GM23338 (cell line): Measurements from ENCODE around the gene CTNNA3. TPM values are rescaled to one million over a fixed set of nuclear protein-coding genes. Genes with fewer than 3 reads are reported as not detected.

Source experiments
- ATAC-seq: fragments of 200-7000 bp; cut with Tn5 transposase; 3 replicates; pipeline ENCODE4 v1.9.1; 2020
- DNase-seq: peaks from one replicate; pipeline ENCODE4 v3.0.0-alpha.2; 2015; ENCODE audit warnings: low spot score
- H2AFZ ChIP-seq: fragments of 200-600 bp; sonication (generic); 2 replicates; pipeline ENCODE4 v1.8.0; 2016; ENCODE audit warnings: antibody characterized with exemption, mild to moderate bottlenecking, moderate library complexity
- H3F3A ChIP-seq: fragments of 200-600 bp; sonication (generic); replicated peaks from 2 replicates; pipeline ENCODE4 v1.8.0; 2017; ENCODE audit warnings: antibody characterized with exemption, mixed run types, low read depth
- H3K27ac ChIP-seq: fragments of 200-600 bp; sonication (generic); 2 replicates; pipeline ENCODE4 v1.6.1; 2016; ENCODE audit warnings: low read depth
- H3K27me3 ChIP-seq: fragments of 200-600 bp; sonication (generic); 2 replicates; pipeline ENCODE4 v1.8.0; 2016; ENCODE audit warnings: mild to moderate bottlenecking, mixed run types, moderate library complexity; ENCODE audit not compliant: insufficient read depth
- H3K36me3 ChIP-seq: fragments of 200-600 bp; sonication (generic); 2 replicates; pipeline ENCODE4 v1.8.0; 2016; ENCODE audit warnings: mild to moderate bottlenecking; ENCODE audit not compliant: insufficient read depth
- H3K4me1 ChIP-seq: fragments of 200-600 bp; sonication (generic); 2 replicates; pipeline ENCODE4 v1.8.0; 2016; ENCODE audit warnings: mild to moderate bottlenecking, moderate library complexity; ENCODE audit not compliant: insufficient read depth
- H3K4me2 ChIP-seq: fragments of 200-600 bp; sonication (generic); 2 replicates; pipeline ENCODE4 v1.7.1; 2017; ENCODE audit warnings: mixed run types
- H3K4me3 ChIP-seq: fragments of 200-600 bp; sonication (generic); 2 replicates; pipeline ENCODE4 v1.6.1; 2016; ENCODE audit warnings: mixed run types
- H3K79me2 ChIP-seq: fragments of 200-600 bp; sonication (generic); replicated peaks from 2 replicates; pipeline ENCODE4 v1.8.0; 2017; ENCODE audit warnings: mild to moderate bottlenecking; ENCODE audit not compliant: insufficient read depth
- H3K9me2 ChIP-seq: fragments of 200-600 bp; sonication (generic); 2 replicates; pipeline ENCODE4 v1.8.0; 2017; ENCODE audit not compliant: insufficient read depth
- H4K20me1 ChIP-seq: fragments of 200-600 bp; sonication (generic); replicated peaks from 2 replicates; pipeline ENCODE4 v1.8.0; 2017; ENCODE audit warnings: mild to moderate bottlenecking; ENCODE audit not compliant: insufficient read depth
- H3K27ac Mint-ChIP-seq: 2 replicates; pipeline ENCODE4 v1.8.0; 2020; ENCODE audit warnings: inconsistent platforms, mild to moderate bottlenecking, moderate library complexity, mixed read lengths
- H3K27me3 Mint-ChIP-seq: 3 replicates; pipeline ENCODE4 v1.8.0; 2022; ENCODE audit warnings: low read depth, mild to moderate bottlenecking, moderate library complexity, mixed read lengths, inconsistent platforms; ENCODE audit not compliant: insufficient read depth, poor library complexity
- H3K36me3 Mint-ChIP-seq: 3 replicates; pipeline ENCODE4 v1.8.0; 2021; ENCODE audit warnings: low read depth, mild to moderate bottlenecking, inconsistent platforms, moderate library complexity, mixed read lengths
- H3K4me1 Mint-ChIP-seq: 3 replicates; pipeline ENCODE4 v1.8.0; 2020; ENCODE audit warnings: mild to moderate bottlenecking, inconsistent platforms, mixed read lengths
- H3K4me3 Mint-ChIP-seq: 3 replicates; pipeline ENCODE4 v1.8.0; 2021; ENCODE audit warnings: moderate library complexity, mild to moderate bottlenecking, inconsistent platforms, mixed read lengths
- H3K9me3 Mint-ChIP-seq: 3 replicates; pipeline ENCODE4 v1.8.0; 2020; ENCODE audit warnings: moderate library complexity, mild to moderate bottlenecking, inconsistent platforms, mixed read lengths
- EZH2 ChIP-seq: fragments of 200-600 bp; sonication (generic); IDR thresholded peaks from one replicate; pipeline ENCODE4 v1.8.0; 2017; ENCODE audit warnings: antibody characterized with exemption, mild to moderate bottlenecking, low read depth; ENCODE audit not compliant: unreplicated experiment
- EZH2phosphoT487 ChIP-seq: fragments of 200-600 bp; sonication (generic); IDR thresholded peaks from one replicate; pipeline ENCODE4 v1.8.1; 2018; ENCODE audit warnings: antibody characterized with exemption; ENCODE audit not compliant: unreplicated experiment
- JUNB ChIP-seq: IDR thresholded peaks from one replicate; pipeline ENCODE4 v1.6.1; 2016; ENCODE audit warnings: antibody characterized with exemption; ENCODE audit not compliant: unreplicated experiment
- NANOG ChIP-seq: IDR thresholded peaks from 2 replicates; pipeline ENCODE4 v1.6.1; 2016; ENCODE audit warnings: antibody characterized with exemption, borderline replicate concordance
- REST ChIP-seq: IDR thresholded peaks from one replicate; pipeline ENCODE4 v1.6.1; 2018; ENCODE audit warnings: antibody characterized with exemption; ENCODE audit not compliant: unreplicated experiment
- STAT1 ChIP-seq: IDR thresholded peaks from one replicate; pipeline ENCODE4 v1.6.1; 2016; ENCODE audit warnings: antibody characterized with exemption; ENCODE audit not compliant: unreplicated experiment
- ZNF114 ChIP-seq: fragments of 250-450 bp; sonication (Bioruptor Pico); IDR thresholded peaks from 2 replicates; pipeline ENCODE4 v1.5.0; 2020; ENCODE audit warnings: mild to moderate bottlenecking, moderate library complexity
- ZNF331 ChIP-seq: fragments of 250-450 bp; sonication (Bioruptor Pico); IDR thresholded peaks from 2 replicates; pipeline ENCODE4 v1.5.0; 2020; ENCODE audit warnings: low read depth, mild to moderate bottlenecking, moderate library complexity
- polyA plus RNA-seq: library from polyadenylated mRNA; unstranded; fragments of >200 nt; fragmentation: Nextera tagmentation; extraction: Ambion mirVana; gene quantifications from 2 replicates; pipeline ENCODE4 v1.2.1, GENCODE V29; 2016
- total RNA-seq: library from RNA; depleted of rRNA; stranded (reverse); fragments of >200 nt; shearing (Covaris generic); gene quantifications from 2 replicates; pipeline ENCODE4 v1.2.3, GENCODE V29; 2014
- TF ChIP-seq, protein P1 (sequence below), 2 experiments: fragments of 200-600 bp in 1 of 2; sonication (generic) in 1 of 2; conservative IDR thresholded peaks; 2 replicates each; pipeline versions ENCODE4 v1.5.1 to v1.6.1; 2016 to 2017; ENCODE audit warnings: antibody characterized with exemption in 2 of 2, low read depth in 2 of 2, mild to moderate bottlenecking in 2 of 2, moderate library complexity in 1 of 2

The CTNNA3 gene
- total and polyA plus RNA-seq, 2 experiments from 2014 or later = 0.71 to 3.3 TPM

DNA sequence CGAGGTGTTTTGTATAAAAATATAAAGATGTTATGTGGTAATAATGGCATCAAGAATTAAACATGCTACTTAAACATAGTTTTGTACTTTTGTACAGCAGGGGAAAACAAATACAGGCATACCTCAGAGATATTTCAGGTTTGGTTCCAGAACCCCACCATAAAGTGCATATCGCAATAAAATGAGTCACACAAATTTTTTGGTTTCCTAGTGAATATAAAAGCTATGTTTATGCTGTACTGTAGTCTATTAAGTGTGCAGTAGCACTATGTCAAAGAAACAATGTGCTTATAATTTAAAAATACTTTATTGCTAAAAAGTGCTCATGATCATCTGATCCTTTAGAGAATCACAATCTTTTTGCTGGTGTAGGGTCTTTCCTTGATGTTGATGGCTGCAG, 752.4 kb downstream of the CTNNA3 start:
- no peak overlapping the region for H3K4me3 Mint-ChIP-seq
- Histone ChIP-seq H3K27me3 (no peaks in the 10 kb centered on the region), H3K9me2 (no peaks in the 10 kb centered on the region), H3K4me3 (no peak overlapping the region), H3K4me1 (no peaks in the 10 kb centered on the region), H3K27ac (no peak overlapping the region), H3K36me3 (no peaks in the 10 kb centered on the region), H2AFZ (no peak overlapping the region), H3K4me2 (no peak overlapping the region), H4K20me1 (no peaks in the 10 kb centered on the region), H3F3A (no peaks in the 10 kb centered on the region), H3K79me2 (no peaks in the 10 kb centered on the region)
- H3K27me3 Mint-ChIP-seq = peaks cover 2% of the 10 kb centered on the region
- H3K36me3 Mint-ChIP-seq = no peaks in the 10 kb centered on the region
- no peak overlapping the region for H3K27ac Mint-ChIP-seq
- TF ChIP-seq EZH2 (no peak), EZH2phosphoT487 (no peak), ZNF114 (CRISPR knock-in tag) (no peak), REST (no peak)
- H3K9me3 Mint-ChIP-seq = no peaks in the 10 kb centered on the region
- DNase-seq = no peak
- no peak for ATAC-seq
- no peaks in the 10 kb centered on the region for H3K4me1 Mint-ChIP-seq

- peaks cover 2% of the 10 kb centered on the region for H3K27me3 Mint-ChIP-seq
- no peaks in the 10 kb centered on the region for H3K4me1 Mint-ChIP-seq
- H3K27ac Mint-ChIP-seq = no peak overlapping the region
- H3F3A ChIP-seq = no peaks in the 10 kb centered on the region
- ATAC-seq (no peak), DNase-seq (no peak)
- no peak overlapping the region for H2AFZ ChIP-seq
- H3K4me2 ChIP-seq = no peak overlapping the region
- H3K36me3 Mint-ChIP-seq = no peaks in the 10 kb centered on the region
- H3K36me3 ChIP-seq = no peaks in the 10 kb centered on the region
- no peaks in the 10 kb centered on the region for H4K20me1 ChIP-seq
- H3K9me3 Mint-ChIP-seq = no peaks in the 10 kb centered on the region
- H3K4me1 ChIP-seq = no peaks in the 10 kb centered on the region
- no peak overlapping the region for H3K27ac ChIP-seq
- H3K9me2 ChIP-seq = no peaks in the 10 kb centered on the region
- H3K4me3 Mint-ChIP-seq = no peak overlapping the region
- H3K27me3 ChIP-seq = no peaks in the 10 kb centered on the region
- no peak overlapping the region for H3K4me3 ChIP-seq
- no peaks in the 10 kb centered on the region for H3K79me2 ChIP-seq
- TF ChIP-seq EZH2 (no peak), REST (no peak), STAT1 (no peak), EZH2phosphoT487 (no peak), NANOG (no peak), JUNB (no peak), ZNF331 (CRISPR knock-in tag) (no peak)
- TF ChIP-seq, protein P1, sequence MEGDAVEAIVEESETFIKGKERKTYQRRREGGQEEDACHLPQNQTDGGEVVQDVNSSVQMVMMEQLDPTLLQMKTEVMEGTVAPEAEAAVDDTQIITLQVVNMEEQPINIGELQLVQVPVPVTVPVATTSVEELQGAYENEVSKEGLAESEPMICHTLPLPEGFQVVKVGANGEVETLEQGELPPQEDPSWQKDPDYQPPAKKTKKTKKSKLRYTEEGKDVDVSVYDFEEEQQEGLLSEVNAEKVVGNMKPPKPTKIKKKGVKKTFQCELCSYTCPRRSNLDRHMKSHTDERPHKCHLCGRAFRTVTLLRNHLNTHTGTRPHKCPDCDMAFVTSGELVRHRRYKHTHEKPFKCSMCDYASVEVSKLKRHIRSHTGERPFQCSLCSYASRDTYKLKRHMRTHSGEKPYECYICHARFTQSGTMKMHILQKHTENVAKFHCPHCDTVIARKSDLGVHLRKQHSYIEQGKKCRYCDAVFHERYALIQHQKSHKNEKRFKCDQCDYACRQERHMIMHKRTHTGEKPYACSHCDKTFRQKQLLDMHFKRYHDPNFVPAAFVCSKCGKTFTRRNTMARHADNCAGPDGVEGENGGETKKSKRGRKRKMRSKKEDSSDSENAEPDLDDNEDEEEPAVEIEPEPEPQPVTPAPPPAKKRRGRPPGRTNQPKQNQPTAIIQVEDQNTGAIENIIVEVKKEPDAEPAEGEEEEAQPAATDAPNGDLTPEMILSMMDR (conservative IDR thresholded peaks at IDR 0.05; ENCODE audit: low read depth in 2 of 2) = no peak
Measured at GRCh38 chr10:66942407-66942806, 753.6 kb downstream of the CTNNA3 start.
